Hematopoietic multipotent progenitor cell treated with erythropoietin and hydrocortisone succinate and interleukin-3 and kit ligand, for 6 days (in vitro differentiated cells): ENCODE results near the gene OTOP2.

Source experiments
- DNase-seq: peaks from one replicate; pipeline ENCODE4 v3.0.0-alpha.2; 2015

Gene OTOP2

GRCh38 chr17:74925242-74925641 is 1.2 kb downstream of the OTOP2 start:
- no peak for DNase-seq

GRCh38 chr17:74928786-74929185 is 4.7 kb downstream of the OTOP2 start:
- no peak for DNase-seq

GRCh38 chr17:74930535-74931036 is 6.5 kb downstream of the OTOP2 start:
- no peak for DNase-seq

- DNase-seq, result no peak
Observed at GRCh38 chr17:74935048-74935447, 11.0 kb downstream of the OTOP2 start.

GRCh38 chr17:74935585-74936469 is 11.8 kb downstream of the OTOP2 start, which contains the start of gene OTOP3:
Gene OTOP3, plus strand, starts transcription at chr17:74935898. Its CDS starts 24 bp downstream, at chr17:74935922.
- no peak for DNase-seq

GRCh38 chr17:74936470-74936799 is 12.4 kb downstream of the OTOP2 start:
- DNase-seq, result no peak

GRCh38 chr17:74937064-74938051 is 13.3 kb downstream of the OTOP2 start:
- DNase-seq, result no peak

GRCh38 chr17:74938194-74938950 is 14.3 kb downstream of the OTOP2 start:
- no peak for DNase-seq

- DNase-seq, result no peak
Observed at GRCh38 chr17:74939534-74939933, 15.5 kb downstream of the OTOP2 start.

- no peak for DNase-seq
Observed at GRCh38 chr17:74941128-74941725, 17.2 kb downstream of the OTOP2 start.

- DNase-seq, result no peak
Observed at GRCh38 chr17:74943808-74944522, 19.9 kb downstream of the OTOP2 start.

- no peak for DNase-seq
Observed at GRCh38 chr17:74945543-74945942, 21.5 kb downstream of the OTOP2 start.

- DNase-seq, result no peak
Observed at GRCh38 chr17:74946641-74947040, 22.6 kb downstream of the OTOP2 start.

GRCh38 chr17:74947041-74947754 is 23.1 kb downstream of the OTOP2 start:
- no peak for DNase-seq

- no peak for DNase-seq
Observed at GRCh38 chr17:74949455-74950115, 25.5 kb downstream of the OTOP2 start.

GRCh38 chr17:74950207-74950606 is 26.1 kb downstream of the OTOP2 start:
- no peak for DNase-seq

- no peak for DNase-seq
Observed at GRCh38 chr17:74951065-74951464, 27.0 kb downstream of the OTOP2 start.

- DNase-seq, result no peak
Observed at GRCh38 chr17:74951680-74952421, 27.8 kb downstream of the OTOP2 start.

- no peak for DNase-seq
Observed at GRCh38 chr17:74952431-74953133, 28.5 kb downstream of the OTOP2 start.
